Medulla oblongata (tissue), 1 donor: ENCODE data around the gene CAPN15.

Experiments used
- DNase-seq: peaks from one replicate; pipeline ENCODE4 v3.0.0-alpha.2; 2015; ENCODE audit errors: extremely low spot score

The CAPN15 gene

DNA sequence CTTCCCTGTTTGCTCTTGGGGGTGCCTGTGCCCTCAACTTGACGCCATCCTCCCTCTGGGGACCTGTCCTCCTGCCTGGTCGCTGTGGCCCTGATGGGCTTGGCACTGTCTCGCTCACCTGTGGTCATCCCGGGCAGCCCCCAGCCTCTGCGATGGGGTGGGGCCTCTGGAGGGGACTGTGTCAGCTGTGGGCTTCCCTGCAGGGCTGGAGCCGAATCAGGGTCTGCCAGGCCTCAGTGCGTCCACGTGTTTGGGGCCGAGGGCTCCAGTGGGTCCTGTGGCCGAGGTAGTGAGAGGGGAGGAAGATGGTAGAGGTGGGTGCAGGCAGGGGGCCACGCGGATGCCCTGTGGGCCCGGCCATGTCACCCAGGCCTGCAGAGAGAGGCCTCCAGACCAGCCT, 50.3 kb downstream of the CAPN15 start:
- DNase-seq = no peak

DNA sequence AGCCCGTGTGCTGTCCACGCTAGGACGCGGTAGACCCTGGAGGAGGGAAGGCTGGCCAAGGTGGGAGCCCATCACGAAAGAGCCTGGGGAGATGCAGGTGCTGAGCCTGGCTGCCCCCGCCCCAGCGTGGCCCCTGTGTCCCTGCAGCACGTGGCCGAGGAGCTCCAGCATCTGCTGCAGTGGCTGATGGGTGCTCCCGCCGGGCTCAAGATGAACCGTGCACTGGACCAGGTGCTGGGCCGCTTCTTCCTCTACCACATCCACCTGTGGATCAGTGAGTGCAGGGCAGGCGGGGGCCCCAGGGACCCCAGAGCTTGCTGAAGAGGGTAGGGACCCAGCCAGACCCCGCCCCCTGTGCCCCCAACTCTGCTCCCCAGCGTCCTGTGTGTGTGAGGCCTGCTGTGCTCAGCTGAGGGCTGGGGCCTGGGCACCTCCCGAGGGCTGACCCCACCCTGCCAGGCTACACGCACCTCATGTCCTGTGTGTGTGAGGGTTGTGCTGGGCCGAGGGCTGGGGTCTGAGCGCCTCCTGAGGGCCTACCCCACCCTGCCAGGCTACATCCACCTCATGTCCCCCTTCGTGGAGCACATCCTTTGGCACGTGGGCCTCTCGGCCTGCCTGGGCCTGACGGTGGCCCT, 50.8 kb downstream of the CAPN15 start:
- no peak for DNase-seq

DNA sequence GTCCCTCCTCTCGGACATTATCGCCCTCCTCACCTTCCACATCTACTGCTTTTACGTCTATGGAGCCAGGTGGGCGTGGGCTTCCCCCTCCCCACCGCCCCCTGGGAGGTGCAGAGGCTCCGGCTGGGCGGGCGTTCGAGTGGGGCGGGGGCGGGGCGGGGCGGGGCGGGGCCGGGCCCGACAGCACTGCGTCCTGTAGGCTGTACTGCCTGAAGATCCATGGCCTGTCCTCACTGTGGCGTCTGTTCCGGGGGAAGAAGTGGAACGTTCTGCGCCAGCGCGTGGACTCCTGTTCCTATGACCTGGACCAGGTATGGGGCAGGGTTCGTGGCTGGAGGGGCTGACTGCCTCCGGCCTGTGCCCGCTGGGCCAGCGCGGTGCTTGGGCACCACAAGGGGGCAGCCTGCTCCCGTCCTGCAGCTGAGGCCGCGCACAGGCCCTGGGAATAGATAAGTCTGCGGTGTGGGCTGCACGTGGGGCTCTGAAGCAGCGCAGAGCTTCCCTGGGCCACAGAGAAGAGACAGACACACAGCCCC, 51.4 kb downstream of the CAPN15 start:
- peak; percentile 54 for DNase-seq

DNA sequence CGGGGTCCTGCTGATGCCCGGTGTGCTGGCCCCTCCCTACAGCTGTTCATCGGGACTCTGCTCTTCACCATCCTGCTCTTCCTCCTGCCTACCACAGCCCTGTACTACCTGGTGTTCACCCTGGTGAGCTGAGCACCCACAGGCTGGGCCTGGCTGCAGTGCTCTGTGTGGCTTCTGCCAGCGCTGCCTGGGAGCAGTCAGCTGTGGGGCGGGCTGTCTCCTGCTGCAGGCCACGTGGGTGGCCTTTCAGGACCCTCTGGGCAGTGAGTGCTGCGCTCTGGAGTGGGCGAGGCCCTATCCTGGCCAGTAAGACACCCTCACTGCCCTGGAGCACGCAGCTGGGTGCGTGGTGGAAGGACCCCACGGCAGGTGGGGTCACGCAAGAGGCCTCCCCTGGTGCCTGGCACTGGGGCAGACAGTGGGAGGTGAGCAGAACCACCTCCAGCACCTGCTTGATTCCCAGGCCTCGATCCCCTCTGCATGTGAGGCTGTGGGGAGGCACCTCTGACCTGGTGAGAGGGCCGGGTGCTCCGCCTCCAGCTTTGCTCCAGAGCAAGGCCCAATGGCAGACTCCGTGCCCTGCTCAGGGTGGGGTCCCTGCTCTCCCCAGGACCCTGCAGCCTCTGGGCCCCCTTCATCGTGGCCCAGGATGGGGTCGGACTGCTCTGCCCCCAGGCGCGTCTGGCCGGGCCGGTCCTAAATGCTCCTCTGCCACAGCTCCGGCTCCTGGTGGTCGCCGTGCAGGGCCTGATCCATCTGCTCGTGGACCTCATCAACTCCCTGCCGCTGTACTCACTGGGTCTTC, 52.8 kb downstream of the CAPN15 start:
- no peak for DNase-seq

DNA sequence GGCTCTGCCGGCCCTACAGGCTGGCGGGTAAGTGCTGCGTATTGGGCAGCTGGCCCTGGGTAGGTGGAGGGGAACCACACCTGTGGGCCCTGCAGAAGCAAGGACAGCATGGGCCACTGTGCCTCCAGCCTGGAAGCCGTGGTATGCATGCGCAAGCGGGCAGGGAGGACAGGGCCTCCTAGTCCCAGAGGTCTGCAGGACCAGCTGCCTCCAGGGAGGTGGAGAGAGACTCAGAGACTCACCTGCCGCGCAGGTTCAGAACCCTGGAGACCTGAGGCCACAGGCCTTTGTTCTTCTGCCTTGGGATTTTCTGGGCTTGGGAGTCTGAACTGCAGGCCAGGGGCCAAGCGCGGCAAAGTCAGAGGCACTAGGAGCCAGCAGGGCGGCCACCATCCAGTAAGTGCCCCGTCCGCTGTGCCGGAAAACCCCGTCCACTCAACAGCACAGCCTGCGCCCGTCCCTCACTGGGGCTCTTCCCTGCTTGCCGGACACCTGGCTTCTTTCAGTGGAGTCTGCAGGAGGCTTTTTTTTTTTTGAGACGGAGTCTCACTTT, 53.5 kb downstream of the CAPN15 start:
- no peak for DNase-seq

DNA sequence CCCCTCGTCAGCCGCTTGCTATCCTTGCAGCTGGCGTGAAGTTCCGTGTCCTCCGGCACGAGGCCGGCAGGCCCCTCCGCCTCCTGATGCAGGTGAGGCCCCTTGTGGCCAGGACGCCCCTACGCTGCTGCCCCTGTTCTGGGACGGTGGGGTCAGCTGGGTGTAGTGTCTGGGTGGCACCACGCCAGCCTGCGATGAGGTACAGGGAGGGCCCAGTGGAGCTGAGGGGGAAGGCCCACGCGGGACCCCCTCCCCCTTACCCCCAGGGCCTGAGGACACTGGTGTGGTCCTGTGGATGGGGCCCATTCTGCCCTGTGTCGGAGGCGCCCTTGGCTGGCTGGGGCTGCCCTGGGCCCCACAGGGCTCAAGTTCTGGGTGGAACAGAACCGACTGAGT, 54.7 kb downstream of the CAPN15 start:
- no peak for DNase-seq

DNA sequence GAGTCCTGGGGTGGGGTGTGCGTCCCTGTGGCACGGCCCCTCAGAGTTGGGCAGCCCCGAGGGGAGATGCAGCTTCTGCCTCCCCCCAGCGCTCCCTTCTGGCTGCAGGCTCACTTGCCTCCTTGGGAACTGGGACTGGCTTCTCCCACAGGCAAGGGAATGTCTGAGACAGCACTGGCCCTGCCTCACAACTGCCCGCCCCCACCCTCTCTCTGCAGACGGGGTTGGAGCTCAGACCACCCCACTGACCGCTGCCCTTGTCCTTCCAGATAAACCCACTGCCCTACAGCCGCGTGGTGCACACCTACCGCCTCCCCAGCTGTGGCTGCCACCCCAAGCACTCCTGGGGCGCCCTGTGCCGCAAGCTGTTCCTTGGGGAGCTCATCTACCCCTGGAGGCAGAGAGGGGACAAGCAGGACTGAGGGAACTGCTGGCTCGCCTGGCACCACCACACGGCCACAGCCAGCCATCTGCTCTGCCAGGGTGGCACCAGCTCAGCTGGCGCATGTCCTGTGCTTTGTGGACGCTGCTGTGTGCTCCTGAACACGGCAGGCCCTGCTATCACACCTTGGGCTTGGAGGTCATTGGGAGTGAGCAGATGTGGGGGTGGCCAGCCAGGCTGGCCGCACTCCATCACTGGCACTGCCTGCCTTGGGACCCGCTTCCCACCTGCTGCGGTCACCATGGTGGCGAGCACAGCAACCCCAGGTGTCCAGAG, 55.3 kb downstream of the CAPN15 start:
- no peak for DNase-seq

DNA sequence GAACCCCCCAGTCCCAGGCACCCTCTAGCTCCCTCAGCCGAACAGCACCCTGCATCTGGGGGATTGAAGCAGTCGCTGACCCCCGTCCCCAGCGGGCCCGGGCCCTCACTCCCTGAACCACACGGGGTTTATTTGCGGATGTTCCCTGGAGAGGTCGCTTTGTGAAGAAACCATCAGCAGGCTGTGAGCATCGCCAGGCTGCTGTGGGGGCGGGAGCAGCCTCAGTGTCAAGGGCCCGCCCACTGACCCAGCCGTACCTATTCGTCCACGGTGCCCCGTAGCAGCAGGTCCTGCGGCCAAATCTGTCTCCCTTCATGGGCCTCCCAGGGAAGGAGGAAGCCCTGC, 55.9 kb downstream of the CAPN15 start:
- DNase-seq = no peak

DNA sequence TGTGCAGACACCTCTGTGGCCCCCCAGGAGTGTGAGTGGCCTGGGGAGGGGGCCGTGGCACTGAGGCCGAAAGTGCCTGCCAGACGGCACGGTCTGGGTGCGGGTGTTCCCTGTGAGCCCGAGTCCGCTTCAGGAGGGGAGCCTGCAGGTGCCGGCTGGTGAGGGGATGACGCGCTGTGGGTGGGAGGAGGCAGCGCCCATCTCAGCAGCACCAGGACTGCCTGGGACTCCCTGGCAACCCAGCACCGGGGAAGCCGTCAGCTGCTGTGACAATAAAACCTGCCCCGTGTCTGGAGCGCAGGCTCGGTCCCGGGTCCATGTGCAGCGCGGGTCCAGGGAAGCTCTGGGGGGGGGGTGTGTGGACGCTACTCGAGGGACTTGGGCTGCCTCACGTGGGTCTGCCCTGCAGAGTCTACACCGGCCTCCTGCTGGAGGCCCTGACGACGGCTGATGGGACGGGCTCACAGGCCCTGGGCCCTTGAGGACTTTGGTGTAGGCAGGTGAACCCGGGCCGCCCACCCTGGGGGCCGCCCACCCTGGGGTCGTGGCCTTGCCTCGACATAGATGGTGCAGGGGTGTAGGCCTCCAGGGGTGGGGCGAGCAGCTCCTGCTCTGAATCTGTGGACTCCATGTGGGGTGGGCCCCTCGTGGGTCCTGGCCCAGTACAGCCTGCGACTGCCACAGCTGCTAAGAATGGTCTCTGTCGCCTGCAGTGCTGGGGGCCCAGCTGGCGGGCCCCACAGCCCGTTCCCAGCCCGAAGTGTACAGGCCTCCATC, 56.5 kb downstream of the CAPN15 start:
- DNase-seq = no peak

DNA sequence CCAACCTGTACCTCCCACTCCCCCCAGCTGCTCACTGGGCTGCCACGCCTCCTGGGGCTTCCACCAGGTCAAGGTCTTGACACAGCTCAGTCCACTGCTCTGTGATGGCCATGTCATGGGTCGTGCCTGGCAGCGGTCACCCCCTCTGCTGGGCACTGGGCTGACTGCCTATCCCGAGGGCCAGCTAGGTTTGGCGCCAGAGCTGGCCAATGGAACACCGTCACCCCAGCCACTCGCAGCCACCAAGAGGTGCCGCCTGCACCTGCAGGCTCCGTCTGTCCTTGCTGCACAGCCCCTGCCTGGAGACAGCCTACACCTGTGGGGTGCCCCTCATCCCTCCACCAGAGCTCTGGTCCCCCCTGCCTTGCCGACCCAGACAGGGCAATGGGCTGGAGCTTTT, 57.8 kb downstream of the CAPN15 start:
- DNase-seq = no peak

DNA sequence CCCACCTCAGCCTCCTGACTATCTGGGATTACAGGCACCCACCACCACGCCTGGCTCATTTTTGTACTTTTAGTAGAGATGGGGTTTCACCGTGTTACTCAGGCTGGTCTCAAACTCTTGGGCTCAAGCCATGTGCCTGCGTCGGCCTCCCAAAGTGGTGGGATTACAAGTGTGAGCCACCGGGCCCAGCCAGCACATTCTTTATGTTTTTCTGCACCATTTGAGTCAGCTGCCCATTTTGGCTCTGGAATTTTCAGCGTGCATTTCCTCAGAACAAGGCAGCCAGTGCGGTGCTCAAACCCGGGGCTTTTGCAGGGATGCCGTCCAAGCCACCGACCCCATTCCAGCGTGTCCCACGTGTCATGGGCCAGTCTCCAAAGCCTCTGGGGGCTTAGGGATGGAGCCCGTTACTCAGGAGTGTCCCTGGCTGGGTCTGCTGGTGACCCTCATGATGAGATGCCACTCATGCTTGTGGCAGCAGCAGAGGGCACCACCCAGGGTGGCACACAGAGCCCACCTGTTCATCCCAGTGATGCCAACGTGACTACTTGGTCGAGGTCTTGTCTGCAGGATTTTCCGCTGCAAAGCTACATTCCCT, 58.6 kb downstream of the CAPN15 start:
- no peak for DNase-seq

DNA sequence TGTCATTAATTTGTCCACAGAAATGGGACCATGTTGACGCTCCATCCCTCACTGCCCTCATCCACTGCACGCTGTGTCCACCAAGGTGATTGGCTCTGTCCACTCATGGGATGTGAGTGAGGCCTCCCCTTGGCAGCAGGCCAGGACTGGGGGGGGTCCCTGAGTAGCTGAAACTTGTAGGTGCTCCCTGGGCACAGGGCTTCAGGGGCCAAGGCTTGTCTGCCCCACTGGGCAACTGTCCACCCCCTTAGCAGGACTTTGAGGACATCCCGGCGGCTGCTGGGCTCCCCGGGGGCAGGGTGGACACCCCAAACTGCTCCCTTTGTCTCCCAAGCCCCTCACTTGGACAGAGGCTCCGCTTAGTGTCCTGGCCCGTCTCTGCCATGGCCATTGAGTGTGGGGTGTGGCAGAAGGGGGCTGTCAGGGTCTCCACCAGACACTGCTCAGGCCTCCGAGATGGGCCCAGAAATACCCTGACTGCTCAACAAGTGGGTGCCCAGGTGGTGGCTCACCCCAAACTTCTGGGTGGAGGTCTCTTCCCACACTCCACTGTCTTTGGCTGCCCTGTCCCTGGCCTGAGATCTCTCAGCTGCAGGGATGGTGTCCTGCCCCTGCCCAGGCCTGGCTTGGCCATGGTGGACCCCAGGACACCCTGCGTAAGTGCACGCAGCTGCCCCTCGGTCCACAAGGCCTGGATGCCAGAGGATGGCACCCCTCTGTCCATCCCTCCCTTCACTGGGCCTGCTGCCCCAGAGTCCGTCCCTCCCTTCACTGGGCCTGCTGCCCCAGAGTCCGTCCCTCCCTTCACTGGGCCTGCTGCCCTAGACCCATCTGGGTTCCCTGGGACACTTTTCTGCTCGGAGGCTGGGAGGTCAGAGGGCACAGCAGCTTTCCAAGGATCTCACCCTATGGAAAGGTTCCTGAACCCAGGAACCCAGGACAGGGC, 59.4 kb downstream of the CAPN15 start:
- peak; percentile 45 for DNase-seq

DNA sequence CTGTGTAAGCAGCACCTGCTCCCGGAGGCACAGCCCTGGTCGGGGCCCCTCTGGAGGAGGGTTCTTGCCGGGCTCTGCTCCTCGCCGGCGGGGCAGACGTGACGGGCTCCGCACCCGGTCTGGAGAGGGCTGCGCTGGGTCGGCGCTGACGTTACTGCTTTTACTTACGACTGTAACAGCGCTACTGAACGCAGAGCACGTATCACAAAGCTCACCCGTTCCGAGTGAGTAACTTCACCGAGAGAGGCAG, 61.1 kb downstream of the CAPN15 start:
- DNase-seq = no peak

DNA sequence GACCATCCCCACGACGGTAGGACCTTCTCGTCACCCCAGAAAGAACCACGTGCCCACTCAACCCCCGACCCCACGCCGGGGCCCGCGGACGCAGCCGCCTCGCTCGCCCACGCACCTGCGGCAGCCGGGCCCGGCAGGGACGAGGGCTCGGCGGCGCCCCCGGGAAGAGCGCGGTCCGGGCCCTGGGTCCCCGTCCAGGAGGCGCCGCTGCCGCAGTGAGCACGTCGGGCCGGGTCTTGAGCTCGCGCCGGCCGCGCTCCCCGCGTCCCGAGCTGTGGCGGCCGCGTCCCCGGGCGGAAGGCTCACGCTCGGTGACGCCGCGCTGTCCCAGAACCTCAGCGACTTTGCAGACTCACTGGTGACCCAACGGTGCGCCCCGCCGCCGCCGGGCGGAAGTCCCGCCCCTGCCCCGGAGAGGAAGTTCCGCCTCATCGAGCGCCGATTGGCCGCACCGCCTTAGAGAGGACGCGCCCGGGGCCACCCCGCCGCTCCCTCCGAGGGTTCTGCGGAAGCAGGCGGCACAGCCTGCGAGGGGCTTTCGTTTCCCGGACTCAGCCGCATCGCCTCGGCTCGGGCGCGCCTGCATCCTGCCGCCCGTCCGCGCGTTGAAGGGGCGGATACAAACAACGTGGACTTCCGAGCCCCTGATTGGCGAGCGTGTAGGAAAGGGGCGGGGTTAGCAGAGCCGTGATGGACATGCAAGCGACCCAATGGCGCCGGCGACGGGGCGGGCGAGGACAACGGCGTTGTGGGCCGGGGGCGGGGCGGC, 61.6 kb downstream of the CAPN15 start:
- DNase-seq = peak; percentile 97

DNA sequence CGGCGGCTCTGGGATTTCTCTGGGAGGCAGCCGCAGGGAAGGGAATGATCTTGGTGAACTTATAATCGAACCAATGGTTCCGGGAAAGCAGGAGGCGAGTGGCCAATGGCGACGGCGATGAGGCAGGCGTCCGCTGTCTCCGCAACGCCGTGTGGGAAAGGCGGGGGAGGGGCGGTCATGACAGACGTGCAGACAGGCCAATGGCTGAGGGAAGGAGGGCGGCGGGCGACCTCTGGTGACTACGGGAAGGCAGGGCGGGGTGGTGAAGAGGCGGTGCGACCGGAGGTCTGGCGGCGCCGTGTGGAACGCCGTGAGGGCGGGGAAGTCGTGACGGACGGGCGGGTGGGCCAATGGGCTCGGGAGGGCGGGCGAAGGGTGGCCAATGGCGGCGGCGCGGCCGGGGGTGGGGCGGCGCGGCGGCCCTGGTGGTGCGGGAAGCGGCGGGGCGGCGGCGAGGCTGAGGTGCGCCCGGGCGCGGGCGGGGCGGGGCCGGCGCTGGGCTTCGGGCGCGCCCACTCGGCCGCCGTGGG, 62.2 kb downstream of the CAPN15 start, which contains the start of gene RAB40C:
RAB40C (plus strand) TSS at position 409 of the 530 bp plus-strand sequence. CDS start 226 bp downstream, outside the sequence.
- DNase-seq = peak; percentile 99

DNA sequence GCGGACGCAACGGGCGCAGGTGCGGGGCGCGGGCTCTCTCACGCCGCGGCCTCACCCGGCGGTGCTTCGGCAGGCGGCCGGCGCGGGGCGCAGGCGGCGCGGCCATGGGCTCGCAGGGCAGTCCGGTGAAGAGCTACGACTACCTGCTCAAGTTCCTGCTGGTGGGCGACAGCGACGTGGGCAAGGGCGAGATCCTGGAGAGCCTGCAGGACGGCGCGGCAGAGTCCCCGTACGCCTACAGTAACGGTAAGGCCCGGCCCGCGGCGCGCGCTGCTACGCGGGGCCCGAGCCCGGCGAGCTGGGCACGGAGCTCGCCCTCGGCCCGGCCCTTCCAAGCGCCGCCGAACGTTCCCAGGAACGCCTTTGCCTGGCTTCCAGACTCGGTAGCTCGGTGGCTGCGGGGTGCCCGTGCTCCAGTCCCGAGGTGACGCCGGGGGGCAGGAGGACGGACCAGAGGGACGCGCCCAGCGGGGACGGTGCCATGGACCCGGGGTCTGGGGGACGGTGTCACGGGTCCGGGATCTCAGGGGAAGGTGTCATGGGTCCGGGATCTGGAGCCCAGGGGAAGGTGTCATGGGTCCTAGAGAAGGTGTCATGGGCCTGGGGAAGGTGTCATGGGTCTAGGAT, 62.8 kb downstream of the CAPN15 start:
- DNase-seq = no peak

DNA sequence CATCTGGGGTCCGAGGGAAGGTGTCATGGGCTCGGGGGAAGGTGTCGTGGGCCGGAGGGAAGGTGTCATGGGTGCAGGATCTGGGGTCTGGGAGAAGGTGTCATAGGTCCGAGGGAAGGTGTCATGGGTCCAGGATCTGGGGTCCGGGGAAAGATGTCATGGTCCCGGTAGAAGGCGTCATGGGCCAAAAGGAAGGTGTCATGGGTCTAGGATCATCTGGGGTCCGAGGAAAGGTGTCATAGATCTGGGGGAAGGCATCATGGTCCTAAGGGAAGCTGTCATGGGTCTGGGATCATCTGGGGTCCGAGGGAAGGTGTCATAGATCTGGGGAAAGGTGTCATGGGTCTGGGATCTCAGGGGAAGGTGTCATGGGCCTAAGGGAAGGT, 63.3 kb downstream of the CAPN15 start:
- no peak for DNase-seq

DNA sequence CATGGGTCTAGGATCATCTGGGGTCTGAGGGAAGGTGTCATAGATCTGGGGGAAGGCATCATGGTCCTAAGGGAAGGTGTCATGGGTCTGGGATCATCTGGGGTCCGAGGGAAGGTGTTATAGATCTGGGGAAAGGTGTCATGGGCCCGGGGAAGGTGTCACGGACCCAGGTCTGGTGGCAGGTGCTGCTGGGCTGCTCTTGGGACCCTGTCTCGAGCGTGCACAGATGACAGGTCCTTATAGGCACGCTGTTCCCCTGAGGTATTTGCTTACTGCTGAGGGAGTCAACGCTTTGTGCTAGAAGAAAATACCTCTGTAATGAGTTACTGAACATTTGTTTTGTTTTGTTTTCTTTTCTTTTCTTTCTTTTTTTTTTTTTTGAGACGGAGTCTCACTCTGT, 63.7 kb downstream of the CAPN15 start:
- DNase-seq = no peak
